SJCRH30 (cell line): Measurements from ENCODE around the gene C4orf46. TPM values are rescaled to one million over a fixed set of nuclear protein-coding genes. Genes with fewer than 3 reads are reported as not detected.
A peak's percentile ranks its signal among the peaks of the same experiment; 100 is the strongest.
"Not testable (repeated sequence)": the region's sequence is repeated elsewhere in the genome, so short reads cannot be mapped to it uniquely, and the experiment has no call there.

Experiments used
- DNase-seq, 2 experiments: peaks; one replicate each; pipeline ENCODE4 v3.0.0-alpha.2; 2015 to 2020
- H3K27ac ChIP-seq: fragments of 250-450 bp; sonication (Bioruptor Pico); 2 replicates; pipeline ENCODE4 v1.5.1; 2020; ENCODE audit warnings: mild to moderate bottlenecking, moderate library complexity
- H3K27me3 ChIP-seq: fragments of 250-450 bp; sonication (Bioruptor Pico); 2 replicates; pipeline ENCODE4 v1.5.1; 2020; ENCODE audit warnings: mild to moderate bottlenecking, moderate library complexity
- H3K36me3 ChIP-seq: fragments of 250-450 bp; sonication (Bioruptor Pico); 2 replicates; pipeline ENCODE4 v1.5.1; 2020; ENCODE audit warnings: mild to moderate bottlenecking, moderate library complexity
- H3K4me1 ChIP-seq: fragments of 250-450 bp; sonication (Bioruptor Pico); 2 replicates; pipeline ENCODE4 v1.5.1; 2020; ENCODE audit warnings: mild to moderate bottlenecking, moderate library complexity
- H3K4me3 ChIP-seq: fragments of 250-450 bp; sonication (Bioruptor Pico); 2 replicates; pipeline ENCODE4 v1.5.1; 2020; ENCODE audit warnings: mild to moderate bottlenecking, moderate library complexity
- H3K9me3 ChIP-seq: fragments of 250-450 bp; sonication (Bioruptor Pico); replicated peaks from 2 replicates; pipeline ENCODE4 v1.5.1; 2020; ENCODE audit warnings: mild to moderate bottlenecking, moderate library complexity
- total RNA-seq: library from RNA; depleted of rRNA; stranded (reverse); fragments of >200 nt; shearing (Covaris generic); gene quantifications from 2 replicates; pipeline ENCODE4 v1.2.3, GENCODE V29; 2014

Gene C4orf46
- total RNA-seq, 1 experiment from 2014 or later, result 29.1 TPM

DNA sequence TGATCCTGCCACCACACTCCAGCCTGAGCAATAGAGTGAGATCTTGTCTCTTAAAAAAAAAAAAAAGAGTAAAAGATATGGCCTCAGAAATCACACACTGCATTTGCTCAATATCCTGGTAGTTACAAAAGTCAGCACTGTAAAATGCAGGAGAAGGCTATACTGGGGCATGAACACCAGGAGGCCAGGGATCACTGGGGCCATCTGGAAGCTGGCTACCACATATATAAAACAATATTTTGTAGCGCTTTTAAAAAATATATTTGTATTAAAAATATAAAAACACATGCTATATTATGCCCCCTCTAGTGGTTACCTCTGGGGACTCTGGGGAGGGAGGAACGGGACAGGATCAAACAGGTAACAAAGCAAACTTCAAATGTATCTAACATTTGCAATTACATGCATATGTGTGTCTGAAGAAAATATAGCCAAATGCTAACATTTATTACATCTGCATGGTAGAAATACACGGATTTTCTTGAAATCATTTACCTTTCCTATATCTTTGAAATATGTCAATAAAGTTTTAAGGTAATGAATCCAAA lies 4.0 kb downstream of the C4orf46 start:
- no peaks in the 10 kb centered on the region for H3K9me3 ChIP-seq
- no peak overlapping the region for H3K4me3 ChIP-seq
- DNase-seq, result peak in 1 of 2 experiments; percentile 21

GRCh38 chr4:158666892-158667291 lies 4.8 kb downstream of the C4orf46 start:
- DNase-seq, result no peak
- Histone ChIP-seq H3K36me3 (peaks cover 7% of the 10 kb centered on the region), H3K4me1 (no peaks in the 10 kb centered on the region), H3K27ac (no peak overlapping the region), H3K4me3 (no peak overlapping the region), H3K27me3 (no peaks in the 10 kb centered on the region), H3K9me3 (no peaks in the 10 kb centered on the region)

More for the DNA sequence above, 4.0 kb downstream of the C4orf46 start:
- H3K4me1 ChIP-seq, result no peaks in the 10 kb centered on the region
- H3K27ac ChIP-seq, result no peak overlapping the region
- H3K36me3 ChIP-seq, result peaks cover 7% of the 10 kb centered on the region
- no peaks in the 10 kb centered on the region for H3K27me3 ChIP-seq

GRCh38 chr4:158664806-158665205 lies 6.9 kb downstream of the C4orf46 start:
- no peak for DNase-seq
- no peak overlapping the region for H3K27ac ChIP-seq

GRCh38 chr4:158663707-158664625 lies 7.7 kb downstream of the C4orf46 start:
- H3K4me3 ChIP-seq, H3K9me3 ChIP-seq, DNase-seq, H3K27ac ChIP-seq, H3K27me3 ChIP-seq, H3K4me1 ChIP-seq, H3K36me3 ChIP-seq: not testable (repeated sequence)

More at GRCh38 chr4:158664806-158665205, 6.9 kb downstream of the C4orf46 start:
- Histone ChIP-seq H3K4me1 (no peaks in the 10 kb centered on the region), H3K9me3 (no peaks in the 10 kb centered on the region), H3K27me3 (no peaks in the 10 kb centered on the region), H3K4me3 (no peak overlapping the region), H3K36me3 (peaks cover 7% of the 10 kb centered on the region)

- not testable (repeated sequence) for H3K4me3 ChIP-seq, DNase-seq, H3K9me3 ChIP-seq, H3K27me3 ChIP-seq, H3K27ac ChIP-seq, H3K4me1 ChIP-seq, H3K36me3 ChIP-seq
These were observed 8.4 kb downstream of the C4orf46 start for GRCh38 chr4:158663255-158663654.

- no peak for DNase-seq
- H3K27me3 ChIP-seq, result no peaks in the 10 kb centered on the region
- no peaks in the 10 kb centered on the region for H3K4me1 ChIP-seq
- H3K4me3 ChIP-seq, result no peak overlapping the region
- no peaks in the 10 kb centered on the region for H3K36me3 ChIP-seq
- H3K27ac ChIP-seq, result no peak overlapping the region
- H3K9me3 ChIP-seq, result no peaks in the 10 kb centered on the region
These were observed 14.4 kb downstream of the C4orf46 start for GRCh38 chr4:158657291-158657690.

- Histone ChIP-seq H3K9me3 (no peaks in the 10 kb centered on the region), H3K4me3 (no peak overlapping the region), H3K4me1 (no peaks in the 10 kb centered on the region), H3K36me3 (no peaks in the 10 kb centered on the region), H3K27ac (no peak overlapping the region), H3K27me3 (no peaks in the 10 kb centered on the region)
- no peak for DNase-seq
These were observed 15.2 kb downstream of the C4orf46 start for GRCh38 chr4:158656439-158656838.

GRCh38 chr4:158652920-158653319 lies 18.8 kb downstream of the C4orf46 start:
- no peaks in the 10 kb centered on the region for H3K9me3 ChIP-seq
- no peaks in the 10 kb centered on the region for H3K36me3 ChIP-seq
- no peaks in the 10 kb centered on the region for H3K4me1 ChIP-seq
- no peak overlapping the region for H3K27ac ChIP-seq
- no peaks in the 10 kb centered on the region for H3K27me3 ChIP-seq
- DNase-seq, result no peak
- H3K4me3 ChIP-seq, result no peak overlapping the region

DNA sequence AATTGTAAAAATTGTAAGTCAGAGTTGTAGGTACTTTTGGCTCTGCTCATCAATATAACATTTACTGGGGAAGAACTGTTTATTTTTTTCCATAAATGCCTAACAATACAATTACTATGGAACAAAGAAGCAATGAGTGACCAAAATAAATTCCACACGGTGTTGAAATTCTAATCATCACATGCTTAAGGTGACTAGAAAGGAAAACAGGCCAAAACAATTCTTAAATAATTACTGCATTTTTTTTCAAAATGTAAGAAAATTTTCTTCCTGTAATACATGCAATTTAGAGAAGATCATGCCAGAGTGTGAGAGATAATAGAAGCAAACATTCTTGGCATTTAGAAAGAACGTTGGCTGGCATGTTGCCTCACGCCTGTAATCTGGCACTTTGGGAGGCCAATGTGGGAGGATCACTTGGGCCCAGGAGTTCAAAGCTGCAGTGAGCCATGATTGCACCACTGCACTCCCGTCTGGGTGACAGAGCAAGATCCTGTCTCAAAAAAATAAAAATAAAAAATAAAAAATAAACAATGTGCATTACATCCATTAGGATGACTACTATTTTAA lies 22.5 kb downstream of the C4orf46 start:
- Histone ChIP-seq H3K27ac (no peak overlapping the region), H3K4me3 (no peak overlapping the region), H3K9me3 (no peaks in the 10 kb centered on the region), H3K4me1 (no peaks in the 10 kb centered on the region), H3K36me3 (no peaks in the 10 kb centered on the region), H3K27me3 (no peaks in the 10 kb centered on the region)
- no peak for DNase-seq

DNA sequence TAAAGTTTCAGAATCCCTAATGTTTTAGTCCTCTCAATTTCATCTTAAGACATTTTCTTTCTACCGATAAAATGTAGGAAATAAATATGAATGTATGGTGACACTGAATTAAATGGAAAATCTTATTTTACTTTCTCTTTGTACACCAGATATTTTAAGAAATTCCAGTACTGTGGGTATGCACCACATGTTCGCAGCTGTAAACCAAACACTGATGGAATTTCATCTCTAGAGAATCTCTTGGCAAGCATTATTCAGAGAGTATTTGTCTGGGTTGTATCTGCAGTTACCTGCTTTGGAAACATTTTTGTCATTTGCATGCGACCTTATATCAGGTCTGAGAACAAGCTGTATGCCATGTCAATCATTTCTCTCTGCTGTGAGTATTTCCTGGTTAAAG lies 26.9 kb downstream of the C4orf46 start:
- Histone ChIP-seq H3K9me3 (no peaks in the 10 kb centered on the region), H3K27me3 (no peaks in the 10 kb centered on the region), H3K36me3 (no peaks in the 10 kb centered on the region), H3K4me3 (no peak overlapping the region), H3K27ac (no peak overlapping the region), H3K4me1 (no peaks in the 10 kb centered on the region)
- DNase-seq, result no peak

DNA sequence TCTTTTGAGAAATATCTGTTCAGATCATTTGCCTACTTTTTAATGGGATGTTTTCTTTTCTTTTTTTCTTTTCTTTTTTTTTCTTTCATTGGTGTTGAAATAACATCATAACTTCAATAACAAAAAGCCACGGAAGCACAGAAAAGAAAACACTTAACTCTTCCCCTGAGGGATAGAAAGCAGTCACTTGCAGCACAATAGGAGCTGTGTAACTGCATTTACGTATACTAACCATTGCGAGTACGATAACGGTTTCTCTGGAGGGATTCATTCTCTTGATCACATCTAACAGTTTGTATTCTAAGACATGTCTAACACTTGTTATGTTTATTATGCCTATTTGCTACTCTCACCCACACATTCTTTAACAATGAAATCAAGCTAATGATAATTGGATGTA lies 27.3 kb downstream of the C4orf46 start:
- Histone ChIP-seq H3K4me1 (no peaks in the 10 kb centered on the region), H3K4me3 (no peak overlapping the region), H3K9me3 (no peaks in the 10 kb centered on the region), H3K27me3 (no peaks in the 10 kb centered on the region), H3K27ac (no peak overlapping the region), H3K36me3 (no peaks in the 10 kb centered on the region)
- DNase-seq, result no peak

DNA sequence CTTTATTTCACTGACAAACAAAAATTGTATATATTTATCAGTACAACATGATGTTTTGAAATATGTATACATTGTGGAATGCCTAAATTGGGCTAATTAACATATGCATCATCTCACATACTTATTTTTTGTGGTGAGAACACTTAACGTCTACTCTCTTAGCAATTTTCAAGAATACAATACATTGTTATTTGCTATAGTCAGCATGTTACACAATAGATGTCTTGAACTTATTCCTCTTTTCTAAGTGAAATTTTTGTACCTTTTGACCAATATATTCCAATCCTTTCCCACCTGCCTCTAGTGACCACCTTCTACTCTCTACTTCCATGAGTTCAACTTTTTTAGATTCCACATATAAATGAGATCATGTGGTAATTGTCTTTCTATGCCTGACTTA lies 35.1 kb downstream of the C4orf46 start:
- no peaks in the 10 kb centered on the region for H3K4me1 ChIP-seq
- H3K27me3 ChIP-seq, result no peaks in the 10 kb centered on the region
- H3K9me3 ChIP-seq, result no peaks in the 10 kb centered on the region
- no peak overlapping the region for H3K4me3 ChIP-seq
- H3K36me3 ChIP-seq, result no peaks in the 10 kb centered on the region
- no peak for DNase-seq
- H3K27ac ChIP-seq, result no peak overlapping the region

GRCh38 chr4:158630893-158631292 lies 40.8 kb downstream of the C4orf46 start:
- Histone ChIP-seq H3K4me3 (no peak overlapping the region), H3K9me3 (no peaks in the 10 kb centered on the region), H3K27me3 (no peaks in the 10 kb centered on the region), H3K4me1 (no peaks in the 10 kb centered on the region), H3K36me3 (no peaks in the 10 kb centered on the region), H3K27ac (no peak overlapping the region)
- no peak for DNase-seq

- Histone ChIP-seq H3K4me3 (no peak overlapping the region), H3K27ac (no peak overlapping the region), H3K36me3 (no peaks in the 10 kb centered on the region), H3K9me3 (no peaks in the 10 kb centered on the region), H3K4me1 (no peaks in the 10 kb centered on the region), H3K27me3 (no peaks in the 10 kb centered on the region)
- no peak for DNase-seq
These were observed 46.1 kb downstream of the C4orf46 start for GRCh38 chr4:158625544-158625943.

- Histone ChIP-seq H3K27me3 (no peaks in the 10 kb centered on the region), H3K9me3 (no peaks in the 10 kb centered on the region), H3K27ac (no peak overlapping the region), H3K36me3 (no peaks in the 10 kb centered on the region), H3K4me1 (no peaks in the 10 kb centered on the region), H3K4me3 (no peak overlapping the region)
- DNase-seq, result peak; percentile 1 to 51
These were observed 46.7 kb downstream of the C4orf46 start for GRCh38 chr4:158624889-158625478.
